SK-N-SH (cell line): Measurements from ENCODE around the gene MIP. TPM values are rescaled to one million over a fixed set of nuclear protein-coding genes. Genes with fewer than 3 reads are reported as not detected.

ENCODE experiments used
- CTCF ChIA-PET: fragments of 300-600, 350-600 bp; formaldehyde crosslinking; extraction: SDS; loops from one replicate; lab custom pipeline; 2021; lab: Yijun Ruan, JAX
- POLR2A ChIA-PET: fragments of 350-600 bp; sonication (Branson Sonifier 250); formaldehyde crosslinking; extraction: SDS; loops from one replicate; lab custom pipeline; 2020; ENCODE audit warnings: antibody characterized with exemption, inconsistent platforms; lab: Yijun Ruan, JAX
- DNase-seq: peaks from one replicate; pipeline ENCODE4 v3.0.0; 2012
- H2AFZ ChIP-seq: fragments of 200-600 bp; sonication (generic); 2 replicates; pipeline ENCODE4 v1.8.1; 2016; ENCODE audit warnings: antibody characterized with exemption, mild to moderate bottlenecking, low read depth
- H3F3A ChIP-seq: fragments of 200-600 bp; sonication (generic); replicated peaks from 2 replicates; pipeline ENCODE3; 2016; ENCODE audit warnings: antibody characterized with exemption, mild to moderate bottlenecking; ENCODE audit not compliant: insufficient read depth
- H3K27ac ChIP-seq, 2 experiments: fragments of 200-500 bp in 1 of 2; fragments of 200-600 bp in 1 of 2; sonication (Bioruptor generic) in 1 of 2; sonication (generic), shearing (Covaris generic) in 1 of 2; 2 replicates each; pipeline versions ENCODE4 v1.5.1 to v1.6.1; 2014 to 2016; ENCODE audit warnings: low read depth in 2 of 2, inconsistent platforms in 1 of 2, low read length in 1 of 2, mild to moderate bottlenecking in 1 of 2, mixed read lengths in 1 of 2
- H3K27me3 ChIP-seq: fragments of 200-600 bp; sonication (generic), shearing (Covaris generic); 2 replicates; pipeline ENCODE4 v1.6.1; 2016; ENCODE audit warnings: mixed run types; ENCODE audit not compliant: insufficient read depth
- H3K36me3 ChIP-seq, 2 experiments: fragments of 200-500 bp in 1 of 2; fragments of 200-600 bp in 1 of 2; sonication (Bioruptor generic) in 1 of 2; sonication (generic) in 1 of 2; replicated peaks in 1 of 2; 2 replicates each; pipeline versions ENCODE3 to v1.5.1; 2014 to 2016; ENCODE audit warnings: low read length in 1 of 2, mild to moderate bottlenecking in 1 of 2; ENCODE audit not compliant: insufficient read depth in 2 of 2, control insufficient read depth in 1 of 2
- H3K4me1 ChIP-seq, 2 experiments: fragments of 200-500 bp in 1 of 2; fragments of 200-600 bp in 1 of 2; sonication (Bioruptor generic) in 1 of 2; sonication (generic), shearing (Covaris generic) in 1 of 2; 2 replicates each; pipeline versions ENCODE4 v1.5.1 to v1.6.1; 2014 to 2016; ENCODE audit warnings: low read depth in 1 of 2, low read length in 1 of 2, mixed run types in 1 of 2; ENCODE audit not compliant: insufficient read depth in 2 of 2, control insufficient read depth in 1 of 2
- H3K4me2 ChIP-seq: fragments of 200-600 bp; sonication (generic), shearing (Covaris generic); 2 replicates; pipeline ENCODE4 v1.6.1; 2017; ENCODE audit warnings: mixed run types
- H3K4me3 ChIP-seq, 2 experiments: fragments of 200-500 bp in 1 of 2; fragments of 200-600 bp in 1 of 2; sonication (Bioruptor generic) in 1 of 2; sonication (generic), shearing (Covaris generic) in 1 of 2; 2 replicates each; pipeline versions ENCODE4 v1.5.1 to v1.8.1; 2014 to 2016; ENCODE audit warnings: low read depth in 2 of 2, inconsistent platforms in 1 of 2, low read length in 1 of 2, mild to moderate bottlenecking in 1 of 2, mixed read lengths in 1 of 2, moderate library complexity in 1 of 2
- H3K79me2 ChIP-seq: fragments of 200-600 bp; sonication (generic); 2 replicates; pipeline ENCODE4 v1.8.1; 2017; ENCODE audit warnings: mild to moderate bottlenecking; ENCODE audit not compliant: insufficient read depth
- H3K9ac ChIP-seq: fragments of 200-600 bp; sonication (generic); 2 replicates; pipeline ENCODE4 v1.6.1; 2017; ENCODE audit warnings: mixed run types
- H3K9me2 ChIP-seq: fragments of 200-600 bp; sonication (generic); 2 replicates; pipeline ENCODE4 v1.6.1; 2017; ENCODE audit warnings: mixed run types
- H3K9me3 ChIP-seq: fragments of 200-600 bp; sonication (generic); 2 replicates; pipeline ENCODE4 v1.6.1; 2017; ENCODE audit warnings: mixed run types, mild to moderate bottlenecking, moderate library complexity
- H4K20me1 ChIP-seq: fragments of 200-600 bp; sonication (generic); 2 replicates; pipeline ENCODE4 v1.6.1; 2017; ENCODE audit warnings: mild to moderate bottlenecking, mixed run types; ENCODE audit not compliant: insufficient read depth
- ELF1 ChIP-seq: IDR thresholded peaks from 2 replicates; pipeline ENCODE4 v1.4.0; 2012
- EZH2phosphoT487 ChIP-seq: fragments of 200-600 bp; sonication (generic); IDR thresholded peaks from 2 replicates; pipeline ENCODE4 v1.6.1; 2017; ENCODE audit warnings: low read depth, mixed run types, mild to moderate bottlenecking, antibody characterized with exemption, moderate library complexity, borderline replicate concordance
- FOSL2 ChIP-seq: IDR thresholded peaks from 2 replicates; pipeline ENCODE4 v1.4.0; 2012; ENCODE audit warnings: low read depth, mild to moderate bottlenecking, moderate library complexity, borderline replicate concordance
- GABPA ChIP-seq: IDR thresholded peaks from 2 replicates; pipeline ENCODE4 v1.4.0; 2012; ENCODE audit warnings: low read depth, mild to moderate bottlenecking
- GATA2 ChIP-seq: sonication (generic); formaldehyde crosslinking; IDR thresholded peaks from 2 replicates; pipeline ENCODE4 v1.5.0; 2020; ENCODE audit warnings: mild to moderate bottlenecking, missing genetic modification reagents
- JUND ChIP-seq: IDR thresholded peaks from 2 replicates; pipeline ENCODE4 v1.4.0; 2012
- MEF2A ChIP-seq: IDR thresholded peaks from 2 replicates; pipeline ENCODE4 v1.4.0; 2012; ENCODE audit warnings: low read depth, borderline replicate concordance
- POLR2AphosphoS5 ChIP-seq: IDR thresholded peaks from 2 replicates; pipeline ENCODE4 v1.6.1; 2012; ENCODE audit warnings: low read depth, low read length
- RAD21 ChIP-seq: IDR thresholded peaks from 2 replicates; pipeline ENCODE4 v1.6.1; 2012; ENCODE audit warnings: mild to moderate bottlenecking, low read length
- RFX5 ChIP-seq: IDR thresholded peaks from 2 replicates; pipeline ENCODE4 v1.6.1; 2012; ENCODE audit warnings: mild to moderate bottlenecking, improper control_type of control experiment, low read length
- RXRA ChIP-seq: IDR thresholded peaks from 2 replicates; pipeline ENCODE4 v1.4.0; 2012; ENCODE audit warnings: low read depth, mild to moderate bottlenecking, borderline replicate concordance
- SIN3A ChIP-seq: IDR thresholded peaks from 2 replicates; pipeline ENCODE4 v1.6.1; 2012; ENCODE audit warnings: low read depth, mild to moderate bottlenecking, low read length, moderate library complexity, borderline replicate concordance
- SMC3 ChIP-seq: IDR thresholded peaks from 2 replicates; pipeline ENCODE4 v1.6.1; 2012; ENCODE audit warnings: low read depth, low read length, improper control_type of control experiment
- TAF1 ChIP-seq: IDR thresholded peaks from 2 replicates; pipeline ENCODE4 v1.6.1; 2012; ENCODE audit warnings: low read depth, mild to moderate bottlenecking, low read length, moderate library complexity, borderline replicate concordance
- TEAD4 ChIP-seq: IDR thresholded peaks from 2 replicates; pipeline ENCODE4 v1.4.0; 2012; ENCODE audit warnings: mild to moderate bottlenecking, borderline replicate concordance; ENCODE audit not compliant: insufficient read depth
- YY1 ChIP-seq: IDR thresholded peaks from 2 replicates; pipeline ENCODE4 v1.4.0; 2012; ENCODE audit warnings: low read depth, mild to moderate bottlenecking
- WGBS: methylation state at CpG from one replicate; pipeline ENCODE4 v1.1.6; 2017; ENCODE audit warnings: low lambda C conversion rate; 5-methylcytosine and 5-hydroxymethylcytosine counted together
- polyA plus RNA-seq, 3 experiments: library from polyadenylated mRNA; depleted of rRNA; stranded (reverse); fragments of >200 nt; gene quantifications; 2 replicates each; pipeline ENCODE4 v1.2.3, GENCODE V29; 2012
- TF ChIP-seq, protein P1 (sequence below): IDR thresholded peaks from 2 replicates; pipeline ENCODE4; 2012
- TF ChIP-seq, protein P2 (sequence below): fragments of 150-350 bp; IDR thresholded peaks from 2 replicates; pipeline ENCODE4 v1.6.1; 2016; ENCODE audit warnings: mild to moderate bottlenecking, low read depth, low read length
- TF ChIP-seq, protein P3 (sequence below): IDR thresholded peaks from 2 replicates; pipeline ENCODE4 v1.4.0; 2012; ENCODE audit warnings: low read depth, borderline replicate concordance
- TF ChIP-seq, protein P4 (sequence below): IDR thresholded peaks from 2 replicates; pipeline ENCODE4 v1.4.0; 2012; ENCODE audit warnings: low read depth, borderline replicate concordance
- TF ChIP-seq, protein P5 (sequence below): fragments of 150-350 bp; IDR thresholded peaks from 2 replicates; pipeline ENCODE4 v1.6.1; 2017; ENCODE audit warnings: antibody characterized with exemption, low read length, low read depth, borderline replicate concordance
- TF ChIP-seq, protein P6 (sequence below): IDR thresholded peaks from 2 replicates; pipeline ENCODE4 v1.4.0; 2012; ENCODE audit warnings: low read depth

Gene MIP
- polyA plus RNA-seq, 1 of the 3 experiments (the other 2 are of a cell fraction): not detected

DNA sequence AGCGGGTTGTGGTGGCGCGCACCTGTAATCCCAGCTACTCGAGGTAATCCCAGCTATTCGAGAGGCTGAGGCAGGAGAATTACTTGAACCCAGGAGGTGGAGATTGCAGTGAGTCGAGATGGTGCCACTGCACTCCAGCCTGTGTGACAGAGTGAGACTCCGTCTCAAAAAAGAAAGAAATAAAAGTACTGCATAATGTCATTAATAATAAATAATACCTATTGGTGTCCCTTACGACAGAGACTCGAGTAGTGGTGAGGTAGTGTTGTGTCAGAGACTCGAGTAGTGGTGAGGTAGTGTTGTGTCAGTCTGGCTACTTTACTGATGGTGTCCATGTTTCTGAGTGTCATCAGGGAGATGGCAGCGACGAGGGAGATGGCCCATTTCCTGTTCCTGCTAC lies 32.2 kb upstream of the MIP start:
- Histone ChIP-seq H3K9me3 (no peaks in the 10 kb centered on the region), H3K27me3 (peaks cover 10% of the 10 kb centered on the region; the same call in 1 of the 2 replicates), H3K79me2 (no peaks in the 10 kb centered on the region), H4K20me1 (no peaks in the 10 kb centered on the region), H3F3A (peaks cover 7% of the 10 kb centered on the region), H3K27ac (no peak overlapping the region), H3K9me2 (no peaks in the 10 kb centered on the region), H3K36me3 (no peaks in the 10 kb centered on the region), H3K4me1 (peaks cover 0 to 10% of the 10 kb centered on the region in 2 experiments; a peak in 1 of 4 replicates), H2AFZ (no peak overlapping the region), H3K9ac (no peak overlapping the region), H3K4me3 (no peak overlapping the region), H3K4me2 (no peak overlapping the region)
- CTCF ChIA-PET: interaction anchor here (0.9 kb wide), 1 partner anchor 13 kb away, joined by 3 read pairs; no protein-coding TSS in a partner anchor
- 90% methylated on average over 12 of the region's 12 CpGs for WGBS
- TF ChIP-seq, protein P1, sequence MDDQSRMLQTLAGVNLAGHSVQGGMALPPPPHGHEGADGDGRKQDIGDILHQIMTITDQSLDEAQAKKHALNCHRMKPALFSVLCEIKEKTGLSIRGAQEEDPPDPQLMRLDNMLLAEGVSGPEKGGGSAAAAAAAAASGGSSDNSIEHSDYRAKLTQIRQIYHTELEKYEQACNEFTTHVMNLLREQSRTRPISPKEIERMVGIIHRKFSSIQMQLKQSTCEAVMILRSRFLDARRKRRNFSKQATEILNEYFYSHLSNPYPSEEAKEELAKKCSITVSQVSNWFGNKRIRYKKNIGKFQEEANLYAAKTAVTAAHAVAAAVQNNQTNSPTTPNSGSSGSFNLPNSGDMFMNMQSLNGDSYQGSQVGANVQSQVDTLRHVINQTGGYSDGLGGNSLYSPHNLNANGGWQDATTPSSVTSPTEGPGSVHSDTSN: no peak
- TF ChIP-seq SMC3: no peak
- no peak for TF ChIP-seq GABPA
- no peak for TF ChIP-seq MEF2A
- TF ChIP-seq RFX5: no peak
- TF ChIP-seq FOSL2: no peak
- no peak for TF ChIP-seq JUND
- TF ChIP-seq RXRA: no peak
- TF ChIP-seq YY1: no peak
- no peak for TF ChIP-seq POLR2AphosphoS5
- no peak for TF ChIP-seq TAF1
- TF ChIP-seq TEAD4: no peak
- no peak for TF ChIP-seq SIN3A
- no peak for TF ChIP-seq RAD21
- TF ChIP-seq, protein P2, sequence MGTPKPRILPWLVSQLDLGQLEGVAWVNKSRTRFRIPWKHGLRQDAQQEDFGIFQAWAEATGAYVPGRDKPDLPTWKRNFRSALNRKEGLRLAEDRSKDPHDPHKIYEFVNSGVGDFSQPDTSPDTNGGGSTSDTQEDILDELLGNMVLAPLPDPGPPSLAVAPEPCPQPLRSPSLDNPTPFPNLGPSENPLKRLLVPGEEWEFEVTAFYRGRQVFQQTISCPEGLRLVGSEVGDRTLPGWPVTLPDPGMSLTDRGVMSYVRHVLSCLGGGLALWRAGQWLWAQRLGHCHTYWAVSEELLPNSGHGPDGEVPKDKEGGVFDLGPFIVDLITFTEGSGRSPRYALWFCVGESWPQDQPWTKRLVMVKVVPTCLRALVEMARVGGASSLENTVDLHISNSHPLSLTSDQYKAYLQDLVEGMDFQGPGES: no peak
- TF ChIP-seq GATA2: no peak
- POLR2A ChIA-PET: no interaction called here
- no peak for DNase-seq

DNA sequence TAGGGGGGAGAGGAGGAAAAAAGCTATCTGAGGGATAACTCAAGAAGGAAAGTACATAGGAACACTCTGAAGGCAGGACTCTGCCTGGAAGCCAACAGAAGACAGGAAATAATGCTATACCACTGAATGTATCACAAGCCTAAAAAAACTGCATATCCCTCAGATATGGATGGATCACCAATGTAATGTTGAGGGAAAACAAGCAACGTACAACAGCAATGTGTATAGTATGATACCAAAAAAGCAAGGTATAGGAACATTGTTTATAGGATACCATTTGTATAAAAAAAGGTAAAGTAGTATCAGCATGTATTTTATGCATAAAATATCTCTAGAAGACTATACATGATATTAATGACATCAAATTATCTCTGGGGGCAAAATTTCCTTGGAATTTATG lies 30.1 kb upstream of the MIP start:
- Histone ChIP-seq H2AFZ (no peak overlapping the region), H3K27ac (no peak overlapping the region), H3K79me2 (no peaks in the 10 kb centered on the region), H3K9me3 (no peaks in the 10 kb centered on the region), H3K9ac (no peak overlapping the region), H3K27me3 (peaks cover 2% of the 10 kb centered on the region; the same call in 1 of the 2 replicates), H3K4me3 (no peak overlapping the region), H3F3A (peaks cover 5% of the 10 kb centered on the region), H3K9me2 (no peaks in the 10 kb centered on the region), H3K36me3 (no peaks in the 10 kb centered on the region), H3K4me1 (peaks cover 0 to 10% of the 10 kb centered on the region in 2 experiments; a peak in 1 of 4 replicates), H3K4me2 (no peak overlapping the region), H4K20me1 (no peaks in the 10 kb centered on the region)
- DNase-seq: no peak
- CTCF ChIA-PET: interaction anchor here (0.8 kb wide), 1 partner anchor 278 kb away, joined by 3 read pairs; no protein-coding TSS in a partner anchor
- POLR2A ChIA-PET: no interaction called here
- 59% methylated on average over 1 of the region's 1 CpG for WGBS
- TF ChIP-seq, protein P1: no peak
- TF ChIP-seq TEAD4 (no peak), ELF1 (no peak), POLR2AphosphoS5 (no peak), SIN3A (no peak), SMC3 (no peak), EZH2phosphoT487 (no peak)
- TF ChIP-seq, protein P3, sequence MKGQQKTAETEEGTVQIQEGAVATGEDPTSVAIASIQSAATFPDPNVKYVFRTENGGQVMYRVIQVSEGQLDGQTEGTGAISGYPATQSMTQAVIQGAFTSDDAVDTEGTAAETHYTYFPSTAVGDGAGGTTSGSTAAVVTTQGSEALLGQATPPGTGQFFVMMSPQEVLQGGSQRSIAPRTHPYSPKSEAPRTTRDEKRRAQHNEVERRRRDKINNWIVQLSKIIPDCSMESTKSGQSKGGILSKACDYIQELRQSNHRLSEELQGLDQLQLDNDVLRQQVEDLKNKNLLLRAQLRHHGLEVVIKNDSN: no peak
- TF ChIP-seq, protein P4, sequence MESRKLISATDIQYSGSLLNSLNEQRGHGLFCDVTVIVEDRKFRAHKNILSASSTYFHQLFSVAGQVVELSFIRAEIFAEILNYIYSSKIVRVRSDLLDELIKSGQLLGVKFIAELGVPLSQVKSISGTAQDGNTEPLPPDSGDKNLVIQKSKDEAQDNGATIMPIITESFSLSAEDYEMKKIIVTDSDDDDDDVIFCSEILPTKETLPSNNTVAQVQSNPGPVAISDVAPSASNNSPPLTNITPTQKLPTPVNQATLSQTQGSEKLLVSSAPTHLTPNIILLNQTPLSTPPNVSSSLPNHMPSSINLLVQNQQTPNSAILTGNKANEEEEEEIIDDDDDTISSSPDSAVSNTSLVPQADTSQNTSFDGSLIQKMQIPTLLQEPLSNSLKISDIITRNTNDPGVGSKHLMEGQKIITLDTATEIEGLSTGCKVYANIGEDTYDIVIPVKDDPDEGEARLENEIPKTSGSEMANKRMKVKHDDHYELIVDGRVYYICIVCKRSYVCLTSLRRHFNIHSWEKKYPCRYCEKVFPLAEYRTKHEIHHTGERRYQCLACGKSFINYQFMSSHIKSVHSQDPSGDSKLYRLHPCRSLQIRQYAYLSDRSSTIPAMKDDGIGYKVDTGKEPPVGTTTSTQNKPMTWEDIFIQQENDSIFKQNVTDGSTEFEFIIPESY: no peak
- TF ChIP-seq, protein P5, sequence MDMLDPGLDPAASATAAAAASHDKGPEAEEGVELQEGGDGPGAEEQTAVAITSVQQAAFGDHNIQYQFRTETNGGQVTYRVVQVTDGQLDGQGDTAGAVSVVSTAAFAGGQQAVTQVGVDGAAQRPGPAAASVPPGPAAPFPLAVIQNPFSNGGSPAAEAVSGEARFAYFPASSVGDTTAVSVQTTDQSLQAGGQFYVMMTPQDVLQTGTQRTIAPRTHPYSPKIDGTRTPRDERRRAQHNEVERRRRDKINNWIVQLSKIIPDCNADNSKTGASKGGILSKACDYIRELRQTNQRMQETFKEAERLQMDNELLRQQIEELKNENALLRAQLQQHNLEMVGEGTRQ: no peak
- TF ChIP-seq, protein P6, sequence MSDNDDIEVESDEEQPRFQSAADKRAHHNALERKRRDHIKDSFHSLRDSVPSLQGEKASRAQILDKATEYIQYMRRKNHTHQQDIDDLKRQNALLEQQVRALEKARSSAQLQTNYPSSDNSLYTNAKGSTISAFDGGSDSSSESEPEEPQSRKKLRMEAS: no peak
